GM12801 (cell line): Measurements from ENCODE around the gene DYNLRB1.

Source experiments
- TF ChIP-seq, protein P1 (sequence below): IDR thresholded peaks from one replicate; pipeline ENCODE4 v1.5.1; 2011; ENCODE audit warnings: control low read depth; ENCODE audit not compliant: insufficient read length; ENCODE audit errors: extremely low read depth

The DYNLRB1 gene

GRCh38 chr20:34485068-34485634 is 31.1 kb upstream of the DYNLRB1 start:
- TF ChIP-seq, protein P1, sequence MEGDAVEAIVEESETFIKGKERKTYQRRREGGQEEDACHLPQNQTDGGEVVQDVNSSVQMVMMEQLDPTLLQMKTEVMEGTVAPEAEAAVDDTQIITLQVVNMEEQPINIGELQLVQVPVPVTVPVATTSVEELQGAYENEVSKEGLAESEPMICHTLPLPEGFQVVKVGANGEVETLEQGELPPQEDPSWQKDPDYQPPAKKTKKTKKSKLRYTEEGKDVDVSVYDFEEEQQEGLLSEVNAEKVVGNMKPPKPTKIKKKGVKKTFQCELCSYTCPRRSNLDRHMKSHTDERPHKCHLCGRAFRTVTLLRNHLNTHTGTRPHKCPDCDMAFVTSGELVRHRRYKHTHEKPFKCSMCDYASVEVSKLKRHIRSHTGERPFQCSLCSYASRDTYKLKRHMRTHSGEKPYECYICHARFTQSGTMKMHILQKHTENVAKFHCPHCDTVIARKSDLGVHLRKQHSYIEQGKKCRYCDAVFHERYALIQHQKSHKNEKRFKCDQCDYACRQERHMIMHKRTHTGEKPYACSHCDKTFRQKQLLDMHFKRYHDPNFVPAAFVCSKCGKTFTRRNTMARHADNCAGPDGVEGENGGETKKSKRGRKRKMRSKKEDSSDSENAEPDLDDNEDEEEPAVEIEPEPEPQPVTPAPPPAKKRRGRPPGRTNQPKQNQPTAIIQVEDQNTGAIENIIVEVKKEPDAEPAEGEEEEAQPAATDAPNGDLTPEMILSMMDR: no peak

GRCh38 chr20:34491226-34491931 is 24.8 kb upstream of the DYNLRB1 start:
- TF ChIP-seq, protein P1: no peak

- TF ChIP-seq, protein P1: no peak
Observed at GRCh38 chr20:34491932-34492509, 24.2 kb upstream of the DYNLRB1 start.

GRCh38 chr20:34493646-34494045 is 22.6 kb upstream of the DYNLRB1 start:
- TF ChIP-seq, protein P1: no peak

DNA sequence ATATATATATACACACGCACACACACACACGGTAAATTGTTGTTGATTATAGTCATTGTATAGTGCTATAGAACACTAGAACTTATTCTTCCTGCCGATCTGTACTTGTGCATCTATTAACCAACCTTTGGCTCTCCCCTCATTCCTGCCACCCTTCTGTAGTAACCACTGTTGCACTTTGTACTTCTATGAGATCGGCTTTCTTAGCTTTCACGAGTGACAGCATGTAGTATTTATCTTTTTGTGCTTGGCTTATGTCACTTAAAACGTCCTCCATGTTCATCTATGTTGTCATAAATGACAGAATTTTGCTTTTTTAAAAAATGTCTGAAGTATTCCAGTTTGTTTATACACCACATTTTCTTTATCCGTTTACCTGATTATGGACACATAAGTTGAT is 20.9 kb upstream of the DYNLRB1 start:
- TF ChIP-seq, protein P1: no peak

DNA sequence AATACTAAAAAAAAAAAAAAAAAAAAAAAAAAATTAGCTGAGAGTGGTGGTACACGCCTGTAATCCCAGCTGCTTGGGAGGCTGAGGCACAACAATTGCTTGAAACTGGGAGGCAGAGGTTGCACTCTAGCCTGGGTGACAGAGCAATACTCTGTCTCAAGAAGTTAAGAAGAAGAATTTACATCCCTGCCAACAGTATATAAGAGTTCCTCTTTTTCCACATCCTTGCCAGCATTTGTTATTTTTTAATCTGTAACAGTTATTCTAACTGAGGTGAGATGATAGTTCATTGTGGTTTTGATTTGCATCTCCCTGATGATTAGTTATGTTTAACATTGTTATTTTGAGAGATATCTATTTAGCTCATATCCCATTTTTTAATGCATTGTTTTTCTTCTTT is 20.3 kb upstream of the DYNLRB1 start:
- TF ChIP-seq, protein P1: no peak

- TF ChIP-seq, protein P1: no peak
Observed at GRCh38 chr20:34500823-34501222, 15.4 kb upstream of the DYNLRB1 start.
